Right forelimb (tissue), 1 donor: Measurements from ENCODE around the gene NOTCH3.
A peak's percentile ranks its signal among the peaks of the same experiment; 100 is the strongest.

Experiments used
- DNase-seq: peaks from one replicate; pipeline ENCODE4 v3.0.0-alpha.2; 2018

NOTCH3 gene

GRCh38 chr19:15200553-15201364 lies at the start of gene NOTCH3:
Gene NOTCH3 (minus strand): TSS chr19:15200995. CDS start chr19:15200905, 90 bp downstream.
- DNase-seq: peak; percentile 71

GRCh38 chr19:15250640-15250993 lies 49.8 kb upstream of the NOTCH3 start:
- DNase-seq: no peak

- DNase-seq: peak; percentile 86
These were observed 49.3 kb upstream of the NOTCH3 start for GRCh38 chr19:15249972-15250639.

GRCh38 chr19:15249528-15249874 lies 48.7 kb upstream of the NOTCH3 start:
- DNase-seq: no peak

GRCh38 chr19:15248648-15249527 lies 48.1 kb upstream of the NOTCH3 start:
- peak; percentile 76 for DNase-seq

- DNase-seq: no peak
These were observed 47.3 kb upstream of the NOTCH3 start for GRCh38 chr19:15248106-15248505.

- DNase-seq: no peak
These were observed 46.6 kb upstream of the NOTCH3 start for GRCh38 chr19:15247107-15248014.

- no peak for DNase-seq
These were observed 45.3 kb upstream of the NOTCH3 start for GRCh38 chr19:15246198-15246481.

- DNase-seq: no peak
These were observed 44.8 kb upstream of the NOTCH3 start for GRCh38 chr19:15245370-15246197.

GRCh38 chr19:15244808-15245207 lies 44.0 kb upstream of the NOTCH3 start:
- no peak for DNase-seq

- no peak for DNase-seq
These were observed 43.5 kb upstream of the NOTCH3 start for GRCh38 chr19:15244106-15244803.

GRCh38 chr19:15243236-15243957 lies 42.6 kb upstream of the NOTCH3 start:
- no peak for DNase-seq

GRCh38 chr19:15241259-15241910 lies 40.6 kb upstream of the NOTCH3 start:
- DNase-seq: no peak

GRCh38 chr19:15240515-15240914 lies 39.7 kb upstream of the NOTCH3 start:
- no peak for DNase-seq

GRCh38 chr19:15239337-15239949 lies 38.6 kb upstream of the NOTCH3 start:
- no peak for DNase-seq

- DNase-seq: no peak
These were observed 37.9 kb upstream of the NOTCH3 start for GRCh38 chr19:15238639-15239155.

- no peak for DNase-seq
These were observed 37.2 kb upstream of the NOTCH3 start for GRCh38 chr19:15237759-15238638.

- DNase-seq: no peak
These were observed 36.1 kb upstream of the NOTCH3 start for GRCh38 chr19:15236886-15237285.
